ENCODE measurements around the gene PLEKHA7.
A peak's percentile ranks its signal among the peaks of the same experiment; 100 is the strongest.

PLEKHA7 gene

GRCh38 chr11:16987205-16987568 is 27.0 kb downstream of the PLEKHA7 start:
- Histone ChIP-seq H3K27ac (ENCODE audit: low read length, poor library complexity, severe bottlenecking) (peak overlapping the region; percentile 6), H4K8ac (ENCODE audit: low read length) (no peak overlapping the region), H3K18ac (ENCODE audit: low read depth in 1 of 2, low read length in 2 of 2) (no peak overlapping the region), H3K14ac (ENCODE audit: low read length in 2 of 2) (no peak overlapping the region), H3K4me2 (ENCODE audit: low read length, poor library complexity, severe bottlenecking) (no peak overlapping the region), H3K79me1 (replicated peaks; ENCODE audit: low read length, poor library complexity, severe bottlenecking) (peaks cover 6% of the 10 kb centered on the region), H4K91ac (ENCODE audit: low read length) (no peak overlapping the region), H3K4ac (ENCODE audit: low read depth in 1 of 2, low read length in 2 of 2) (no peak overlapping the region), H2AFZ (ENCODE audit: low read depth, low read length) (no peak overlapping the region), H2BK5ac (ENCODE audit: low read depth, low read length, poor library complexity, severe bottlenecking) (no peak overlapping the region), H3K4me1 (ENCODE audit: control insufficient read depth, insufficient read depth, low read depth, low read length) (peaks cover 28% of the 10 kb centered on the region), H3K9me3 (ENCODE audit: control insufficient read depth, low read length) (no peaks in the 10 kb centered on the region), H2BK15ac (ENCODE audit: low read depth, poor library complexity, severe bottlenecking) (no peak overlapping the region), H2BK12ac (ENCODE audit: low read length in 2 of 2) (no peak overlapping the region), H2BK120ac (ENCODE audit: low read depth, low read length) (no peak overlapping the region), H3K4me3 (ENCODE audit: insufficient read depth in 1 of 2, low read depth in 1 of 2, low read length in 2 of 2) (no peak overlapping the region), H3K36me3 (ENCODE audit: control insufficient read depth in 1 of 2, insufficient read depth in 2 of 2, low read depth in 1 of 2, low read length in 2 of 2) (no peaks in the 10 kb centered on the region), H3K9ac (ENCODE audit: low read length) (no peak overlapping the region), H3K23ac (ENCODE audit: low read length in 2 of 2) (no peak overlapping the region), H3K27me3 (ENCODE audit: control insufficient read depth in 1 of 2, insufficient read depth in 1 of 2, low read length in 2 of 2) (peaks cover 0 to 8% of the 10 kb centered on the region in 2 experiments), H2AK5ac (ENCODE audit: low read length, severe bottlenecking) (peak overlapping the region; percentile 28)
- DNase-seq = no peak
- WGBS = 59% methylated on average over 6 of the region's 6 CpGs

DNA sequence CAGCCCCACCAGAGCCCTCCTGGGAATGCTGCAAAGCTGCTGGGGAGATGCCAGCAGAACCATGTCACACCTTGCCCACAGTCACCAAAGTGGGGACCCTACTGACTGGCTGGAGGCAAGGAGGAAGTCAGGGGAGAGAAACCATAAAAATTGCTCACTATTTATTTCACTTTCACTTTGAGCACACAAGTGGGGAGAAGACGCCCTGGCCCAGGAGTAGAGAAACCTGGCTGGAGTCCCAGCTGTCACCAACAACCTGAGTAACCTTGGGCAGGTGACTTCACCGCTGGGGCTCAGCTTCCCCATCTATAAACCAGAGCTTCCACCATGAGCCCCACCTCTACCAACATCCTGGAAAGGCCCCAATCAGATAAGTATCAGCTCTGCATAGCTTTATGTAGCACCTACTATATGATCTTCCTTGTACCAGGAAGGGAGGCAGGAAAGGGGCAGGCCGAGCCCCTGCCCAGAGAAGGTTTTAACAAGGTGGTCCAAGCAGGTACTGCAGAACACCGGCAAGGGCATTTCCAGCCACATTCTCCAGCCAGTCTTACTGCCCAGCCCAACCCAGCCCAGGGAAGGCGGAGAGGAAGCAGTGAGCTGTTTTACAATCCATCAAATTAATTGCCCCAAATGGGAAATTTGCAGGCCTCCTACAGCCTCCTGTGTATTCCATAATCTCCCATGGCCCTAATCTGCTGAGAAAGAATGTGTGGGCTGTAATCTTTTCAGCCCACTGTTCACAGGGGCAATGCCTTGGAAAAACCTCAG is 27.6 kb downstream of the PLEKHA7 start:
- H3K9ac ChIP-seq (ENCODE audit: low read length) = no peak overlapping the region
- H4K91ac ChIP-seq (ENCODE audit: low read length) = no peak overlapping the region
- H3K9me3 ChIP-seq (ENCODE audit: control insufficient read depth, low read length) = no peaks in the 10 kb centered on the region
- H3K4me1 ChIP-seq (ENCODE audit: control insufficient read depth, insufficient read depth, low read depth, low read length) = peaks cover 33% of the 10 kb centered on the region
- no peak overlapping the region for H3K23ac ChIP-seq (ENCODE audit: low read length in 2 of 2)
- no peak overlapping the region for H2AFZ ChIP-seq (ENCODE audit: low read depth, low read length)
- no peak overlapping the region for H2BK12ac ChIP-seq (ENCODE audit: low read length in 2 of 2)
- peaks cover 6% of the 10 kb centered on the region for H3K79me1 ChIP-seq (replicated peaks; ENCODE audit: low read length, poor library complexity, severe bottlenecking)
- no peak overlapping the region for H4K8ac ChIP-seq (ENCODE audit: low read length)
- H3K18ac ChIP-seq (ENCODE audit: low read depth in 1 of 2, low read length in 2 of 2) = no peak overlapping the region
- no peak for DNase-seq
- H2AK5ac ChIP-seq (ENCODE audit: low read length, severe bottlenecking) = peak overlapping the region; percentile 28
- H2BK15ac ChIP-seq (ENCODE audit: low read depth, poor library complexity, severe bottlenecking) = no peak overlapping the region
- peaks cover 0 to 8% of the 10 kb centered on the region in 2 experiments for H3K27me3 ChIP-seq (ENCODE audit: control insufficient read depth in 1 of 2, insufficient read depth in 1 of 2, low read length in 2 of 2)
- H3K36me3 ChIP-seq (ENCODE audit: control insufficient read depth in 1 of 2, insufficient read depth in 2 of 2, low read depth in 1 of 2, low read length in 2 of 2) = no peaks in the 10 kb centered on the region
- H2BK120ac ChIP-seq (ENCODE audit: low read depth, low read length) = no peak overlapping the region
- WGBS = 75% methylated on average over 5 of the region's 5 CpGs
- H3K4me2 ChIP-seq (ENCODE audit: low read length, poor library complexity, severe bottlenecking) = no peak overlapping the region
- H2BK5ac ChIP-seq (ENCODE audit: low read depth, low read length, poor library complexity, severe bottlenecking) = no peak overlapping the region
- H3K27ac ChIP-seq (ENCODE audit: low read length, poor library complexity, severe bottlenecking) = peak overlapping the region; percentile 6
- no peak overlapping the region for H3K4me3 ChIP-seq (ENCODE audit: insufficient read depth in 1 of 2, low read depth in 1 of 2, low read length in 2 of 2)
- no peak overlapping the region for H3K4ac ChIP-seq (ENCODE audit: low read depth in 1 of 2, low read length in 2 of 2)
- no peak overlapping the region for H3K14ac ChIP-seq (ENCODE audit: low read length in 2 of 2)

DNA sequence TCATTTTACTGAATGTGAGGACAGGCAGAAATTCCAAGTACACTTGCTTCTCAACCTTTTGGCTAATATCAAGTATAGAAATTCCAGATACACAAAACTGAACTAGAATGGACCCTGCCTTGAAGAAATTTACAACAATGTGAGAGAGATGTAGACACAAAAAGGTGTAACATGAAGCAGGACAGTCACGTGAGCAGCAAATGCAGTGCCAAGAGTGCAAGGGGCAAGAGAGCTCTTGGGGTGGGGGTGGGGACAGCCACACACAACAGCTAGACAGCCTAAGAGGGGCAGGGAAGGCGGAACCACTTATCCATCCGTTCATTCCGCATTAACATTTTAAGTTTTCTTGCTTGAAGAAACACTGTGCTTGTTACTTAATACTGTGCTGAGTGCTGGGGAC is 28.9 kb downstream of the PLEKHA7 start:
- H2AFZ ChIP-seq (ENCODE audit: low read depth, low read length) = no peak overlapping the region
- peaks cover 35% of the 10 kb centered on the region for H3K4me1 ChIP-seq (ENCODE audit: control insufficient read depth, insufficient read depth, low read depth, low read length)
- no peak overlapping the region for H4K91ac ChIP-seq (ENCODE audit: low read length)
- H4K8ac ChIP-seq (ENCODE audit: low read length) = no peak overlapping the region
- no peak overlapping the region for H3K18ac ChIP-seq (ENCODE audit: low read depth in 1 of 2, low read length in 2 of 2)
- no peak overlapping the region for H3K14ac ChIP-seq (ENCODE audit: low read length in 2 of 2)
- H3K36me3 ChIP-seq (ENCODE audit: control insufficient read depth in 1 of 2, insufficient read depth in 2 of 2, low read depth in 1 of 2, low read length in 2 of 2) = no peaks in the 10 kb centered on the region
- H3K27me3 ChIP-seq (ENCODE audit: control insufficient read depth in 1 of 2, insufficient read depth in 1 of 2, low read length in 2 of 2) = peaks cover 0 to 10% of the 10 kb centered on the region in 2 experiments
- no peak overlapping the region for H2BK15ac ChIP-seq (ENCODE audit: low read depth, poor library complexity, severe bottlenecking)
- H3K9ac ChIP-seq (ENCODE audit: low read length) = no peak overlapping the region
- no peaks in the 10 kb centered on the region for H3K9me3 ChIP-seq (ENCODE audit: control insufficient read depth, low read length)
- no peak overlapping the region for H3K4me2 ChIP-seq (ENCODE audit: low read length, poor library complexity, severe bottlenecking)
- H2AK5ac ChIP-seq (ENCODE audit: low read length, severe bottlenecking) = no peak overlapping the region
- H3K23ac ChIP-seq (ENCODE audit: low read length in 2 of 2) = no peak overlapping the region
- H3K4ac ChIP-seq (ENCODE audit: low read depth in 1 of 2, low read length in 2 of 2) = no peak overlapping the region
- DNase-seq = no peak
- no peak overlapping the region for H3K4me3 ChIP-seq (ENCODE audit: insufficient read depth in 1 of 2, low read depth in 1 of 2, low read length in 2 of 2)
- no peak overlapping the region for H3K27ac ChIP-seq (ENCODE audit: low read length, poor library complexity, severe bottlenecking)
- H2BK12ac ChIP-seq (ENCODE audit: low read length in 2 of 2) = no peak overlapping the region
- H3K79me1 ChIP-seq (replicated peaks; ENCODE audit: low read length, poor library complexity, severe bottlenecking) = peaks cover 4% of the 10 kb centered on the region
- whole genome bisulfite sequencing = 95% methylated on average over 4 of the region's 4 CpGs
- H2BK5ac ChIP-seq (ENCODE audit: low read depth, low read length, poor library complexity, severe bottlenecking) = no peak overlapping the region
- H2BK120ac ChIP-seq (ENCODE audit: low read depth, low read length) = no peak overlapping the region

DNA sequence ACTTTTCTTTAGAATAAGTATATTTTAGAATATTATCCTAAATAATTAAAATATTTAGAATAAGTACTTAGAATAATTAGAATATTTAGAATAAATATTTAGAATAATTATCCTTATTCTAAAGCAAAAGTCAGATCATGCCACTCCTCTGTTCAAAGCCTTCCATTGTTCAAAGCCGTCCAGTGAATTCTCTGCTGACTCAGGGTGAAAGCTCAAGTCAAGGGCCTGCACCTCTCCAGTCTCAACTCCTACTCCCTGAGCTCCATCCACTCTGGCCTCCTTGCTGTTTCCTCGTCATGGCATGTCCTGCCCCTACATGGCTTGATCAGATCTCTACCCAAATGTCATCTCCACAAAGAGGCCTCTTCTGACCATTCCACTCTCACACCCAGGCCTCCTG is 30.0 kb downstream of the PLEKHA7 start:
- Histone ChIP-seq H4K8ac (ENCODE audit: low read length) (no peak overlapping the region), H2BK5ac (ENCODE audit: low read depth, low read length, poor library complexity, severe bottlenecking) (no peak overlapping the region), H3K9ac (ENCODE audit: low read length) (no peak overlapping the region), H3K79me1 (replicated peaks; ENCODE audit: low read length, poor library complexity, severe bottlenecking) (peaks cover 4% of the 10 kb centered on the region), H3K27ac (ENCODE audit: low read length, poor library complexity, severe bottlenecking) (no peak overlapping the region), H3K4me1 (ENCODE audit: control insufficient read depth, insufficient read depth, low read depth, low read length) (peaks cover 37% of the 10 kb centered on the region), H2BK12ac (ENCODE audit: low read length in 2 of 2) (no peak overlapping the region), H2AK5ac (ENCODE audit: low read length, severe bottlenecking) (no peak overlapping the region), H3K4me3 (ENCODE audit: insufficient read depth in 1 of 2, low read depth in 1 of 2, low read length in 2 of 2) (no peak overlapping the region), H3K23ac (ENCODE audit: low read length in 2 of 2) (no peak overlapping the region), H3K9me3 (ENCODE audit: control insufficient read depth, low read length) (no peaks in the 10 kb centered on the region), H3K4me2 (ENCODE audit: low read length, poor library complexity, severe bottlenecking) (no peak overlapping the region), H3K27me3 (ENCODE audit: control insufficient read depth in 1 of 2, insufficient read depth in 1 of 2, low read length in 2 of 2) (peaks cover 0 to 18% of the 10 kb centered on the region in 2 experiments), H2BK120ac (ENCODE audit: low read depth, low read length) (no peak overlapping the region), H3K36me3 (ENCODE audit: control insufficient read depth in 1 of 2, insufficient read depth in 2 of 2, low read depth in 1 of 2, low read length in 2 of 2) (no peaks in the 10 kb centered on the region), H3K4ac (ENCODE audit: low read depth in 1 of 2, low read length in 2 of 2) (no peak overlapping the region), H3K14ac (ENCODE audit: low read length in 2 of 2) (no peak overlapping the region), H2AFZ (ENCODE audit: low read depth, low read length) (no peak overlapping the region), H3K18ac (ENCODE audit: low read depth in 1 of 2, low read length in 2 of 2) (no peak overlapping the region), H4K91ac (ENCODE audit: low read length) (no peak overlapping the region), H2BK15ac (ENCODE audit: low read depth, poor library complexity, severe bottlenecking) (no peak overlapping the region)
- DNase-seq = no peak
- WGBS = 84% methylated on average over 2 of the region's 2 CpGs
